ENCODE results near the gene ETF1.

The ETF1 gene

DNA sequence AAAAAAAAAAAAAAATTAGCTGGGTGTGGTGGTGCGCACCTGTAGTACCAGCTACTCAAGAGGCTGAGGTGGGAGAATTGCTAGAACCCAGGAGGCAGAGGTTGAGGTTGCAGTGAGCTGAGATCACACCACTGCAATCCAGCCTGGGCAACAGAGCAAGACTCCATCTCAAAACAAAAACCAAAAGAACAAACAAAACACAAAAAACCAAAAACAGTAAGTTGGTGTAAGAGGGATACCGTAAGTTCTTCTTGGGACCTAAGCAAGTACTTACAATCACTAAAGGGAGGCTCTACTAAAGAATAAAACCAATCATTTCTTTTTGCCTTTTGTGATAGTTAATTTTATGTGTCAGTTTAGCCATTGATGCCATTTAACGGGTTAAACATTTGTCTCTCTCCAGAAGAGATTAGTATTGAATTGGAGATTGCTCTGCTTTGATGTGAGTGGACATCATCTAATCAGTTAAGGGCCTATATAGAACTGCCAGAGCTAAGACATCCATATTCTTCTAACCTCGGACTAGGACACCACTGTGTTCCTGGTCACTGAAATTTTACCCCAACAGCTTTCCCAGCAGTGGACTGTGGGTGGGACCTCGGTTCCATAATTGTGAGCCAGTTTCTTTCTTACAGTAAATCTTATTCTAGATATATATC is 10.5 kb upstream of the ETF1 start:
- DNase-seq (ENCODE audit: extremely low read depth, low read depth) = no peak
- no peak overlapping the region for H3K4me3 ChIP-seq (replicated peaks; ENCODE audit: low read depth, low read length)
- TF ChIP-seq, protein P1, sequence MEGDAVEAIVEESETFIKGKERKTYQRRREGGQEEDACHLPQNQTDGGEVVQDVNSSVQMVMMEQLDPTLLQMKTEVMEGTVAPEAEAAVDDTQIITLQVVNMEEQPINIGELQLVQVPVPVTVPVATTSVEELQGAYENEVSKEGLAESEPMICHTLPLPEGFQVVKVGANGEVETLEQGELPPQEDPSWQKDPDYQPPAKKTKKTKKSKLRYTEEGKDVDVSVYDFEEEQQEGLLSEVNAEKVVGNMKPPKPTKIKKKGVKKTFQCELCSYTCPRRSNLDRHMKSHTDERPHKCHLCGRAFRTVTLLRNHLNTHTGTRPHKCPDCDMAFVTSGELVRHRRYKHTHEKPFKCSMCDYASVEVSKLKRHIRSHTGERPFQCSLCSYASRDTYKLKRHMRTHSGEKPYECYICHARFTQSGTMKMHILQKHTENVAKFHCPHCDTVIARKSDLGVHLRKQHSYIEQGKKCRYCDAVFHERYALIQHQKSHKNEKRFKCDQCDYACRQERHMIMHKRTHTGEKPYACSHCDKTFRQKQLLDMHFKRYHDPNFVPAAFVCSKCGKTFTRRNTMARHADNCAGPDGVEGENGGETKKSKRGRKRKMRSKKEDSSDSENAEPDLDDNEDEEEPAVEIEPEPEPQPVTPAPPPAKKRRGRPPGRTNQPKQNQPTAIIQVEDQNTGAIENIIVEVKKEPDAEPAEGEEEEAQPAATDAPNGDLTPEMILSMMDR (IDR thresholded peaks at IDR 0.05; ENCODE audit: low read depth, low read length, missing control alignments) = no peak

DNA sequence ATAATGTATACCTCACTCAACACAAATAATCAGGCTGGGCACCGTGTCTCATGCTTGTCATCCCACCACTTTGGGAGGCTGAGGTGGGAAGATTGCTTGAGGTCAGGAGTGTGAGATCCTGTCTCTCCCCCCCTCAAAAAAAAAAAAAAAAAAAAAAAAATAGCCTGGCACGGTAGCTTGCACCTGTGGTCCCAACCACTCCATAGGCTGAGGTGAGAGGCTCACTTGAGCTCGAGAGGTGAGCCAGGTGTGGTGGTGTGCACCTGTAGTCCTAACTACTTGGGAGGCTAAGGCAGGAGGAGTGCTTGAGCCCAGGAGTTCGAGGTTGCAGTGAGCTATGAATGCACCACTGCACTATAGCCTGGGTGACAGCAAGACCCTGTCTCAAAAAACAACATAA is 9.6 kb upstream of the ETF1 start:
- no peak overlapping the region for H3K4me3 ChIP-seq (replicated peaks; ENCODE audit: low read depth, low read length)
- no peak for DNase-seq (ENCODE audit: extremely low read depth, low read depth)
- TF ChIP-seq, protein P1 (IDR thresholded peaks at IDR 0.05; ENCODE audit: low read depth, low read length, missing control alignments) = no peak

DNA sequence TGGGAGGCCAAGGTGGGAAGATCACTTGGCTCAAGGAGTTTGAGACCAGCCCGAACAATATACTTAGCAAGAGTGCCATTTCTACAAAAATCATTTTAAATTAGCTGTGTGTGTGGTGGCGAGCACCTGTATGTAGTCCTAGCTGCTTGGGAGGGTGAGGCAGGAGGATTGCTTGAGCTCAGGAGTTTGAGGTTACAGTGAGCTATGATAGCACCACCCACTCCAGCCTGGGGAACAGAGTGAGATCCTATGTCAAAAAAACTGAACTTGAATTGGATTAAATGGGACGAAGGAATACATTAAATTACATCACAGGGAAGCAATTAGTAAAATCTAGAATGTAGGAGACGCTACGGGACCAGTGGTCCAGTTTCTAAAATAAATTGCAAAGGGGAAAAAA is 6.4 kb upstream of the ETF1 start:
- no peak for DNase-seq (ENCODE audit: extremely low read depth, low read depth)
- TF ChIP-seq, protein P1 (IDR thresholded peaks at IDR 0.05; ENCODE audit: low read depth, low read length, missing control alignments) = no peak
- no peak overlapping the region for H3K4me3 ChIP-seq (replicated peaks; ENCODE audit: low read depth, low read length)

DNA sequence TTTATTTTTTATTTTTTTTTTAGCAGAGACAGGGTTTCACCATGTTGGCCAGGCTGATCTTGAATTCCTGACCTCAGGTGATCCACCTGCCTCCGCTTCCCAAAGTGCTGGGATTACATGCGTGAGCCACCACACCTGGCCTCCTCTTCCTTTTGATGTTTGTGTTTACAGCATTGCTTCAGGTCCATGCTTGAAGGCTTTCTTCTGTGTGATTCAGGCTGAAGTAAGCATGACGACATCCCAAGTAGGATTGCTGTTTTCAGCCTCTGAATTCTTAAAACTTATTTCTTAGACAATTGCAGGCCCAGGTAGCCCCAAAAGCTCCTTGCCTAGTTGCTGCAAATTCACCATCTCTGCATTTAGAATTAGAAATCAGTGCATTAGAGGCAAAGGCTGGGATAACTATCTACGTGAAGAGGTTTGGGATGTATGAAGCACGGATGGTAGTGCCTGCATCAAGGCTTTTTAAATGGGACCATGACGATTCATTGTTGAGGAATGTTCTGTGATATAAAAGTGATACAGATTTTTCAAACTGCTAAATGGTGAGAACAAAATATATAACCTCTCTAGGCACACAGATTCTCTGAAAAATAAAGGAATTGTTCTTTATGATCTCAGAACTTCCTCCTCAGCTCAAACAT is 3.0 kb upstream of the ETF1 start:
- TF ChIP-seq, protein P1 (IDR thresholded peaks at IDR 0.05; ENCODE audit: low read depth, low read length, missing control alignments) = no peak
- no peak overlapping the region for H3K4me3 ChIP-seq (replicated peaks; ENCODE audit: low read depth, low read length)
- no peak for DNase-seq (ENCODE audit: extremely low read depth, low read depth)

DNA sequence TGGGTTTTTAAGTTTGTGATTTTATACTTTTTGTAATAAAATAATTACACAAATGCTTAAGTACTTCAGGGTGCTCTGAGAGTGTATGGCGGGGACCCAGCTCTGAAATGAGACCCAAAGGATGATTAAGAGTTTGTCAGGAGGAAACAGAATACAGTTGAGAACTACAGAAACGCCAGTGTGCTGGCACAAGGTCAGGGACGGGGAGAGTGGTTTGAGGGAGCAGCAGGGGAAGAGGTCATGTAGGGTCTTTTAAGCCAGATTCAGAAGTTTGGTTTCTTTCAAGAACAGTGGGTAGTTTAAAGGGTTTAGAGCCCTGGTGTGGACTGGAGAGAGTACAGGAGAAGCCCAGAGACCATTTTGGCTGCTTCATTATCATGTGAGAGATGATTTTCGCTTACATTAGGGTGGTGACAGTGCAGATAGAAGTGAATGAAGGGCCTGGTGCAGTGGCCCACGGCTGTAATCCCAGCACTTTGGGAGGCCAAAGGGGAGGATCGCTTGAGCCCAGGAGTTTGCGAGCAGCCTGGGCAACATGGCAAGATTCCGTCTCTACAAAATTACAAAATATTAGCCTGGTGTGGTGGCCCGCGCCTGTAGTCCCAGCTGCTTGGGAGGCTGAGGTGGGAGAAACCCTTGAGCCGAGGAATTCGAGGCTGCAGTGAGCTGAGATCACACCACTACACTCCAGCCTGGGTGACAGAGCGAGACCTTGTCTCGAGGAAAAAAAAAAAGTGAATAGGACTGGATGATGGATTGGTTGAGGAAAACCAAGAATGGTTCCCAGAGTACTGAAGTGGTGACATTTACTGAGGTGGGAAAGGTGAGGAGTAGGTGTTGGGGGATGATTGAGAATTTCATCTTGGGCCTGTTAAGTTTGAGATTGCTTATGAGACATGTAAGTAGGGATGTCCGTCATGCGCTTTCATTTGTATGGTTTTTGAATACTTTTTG is 1.4 kb upstream of the ETF1 start:
- H3K4me3 ChIP-seq (replicated peaks; ENCODE audit: low read depth, low read length) = peak overlapping the region; percentile 96
- TF ChIP-seq, protein P1 (IDR thresholded peaks at IDR 0.05; ENCODE audit: low read depth, low read length, missing control alignments) = no peak
- no peak for DNase-seq (ENCODE audit: extremely low read depth, low read depth)

DNA sequence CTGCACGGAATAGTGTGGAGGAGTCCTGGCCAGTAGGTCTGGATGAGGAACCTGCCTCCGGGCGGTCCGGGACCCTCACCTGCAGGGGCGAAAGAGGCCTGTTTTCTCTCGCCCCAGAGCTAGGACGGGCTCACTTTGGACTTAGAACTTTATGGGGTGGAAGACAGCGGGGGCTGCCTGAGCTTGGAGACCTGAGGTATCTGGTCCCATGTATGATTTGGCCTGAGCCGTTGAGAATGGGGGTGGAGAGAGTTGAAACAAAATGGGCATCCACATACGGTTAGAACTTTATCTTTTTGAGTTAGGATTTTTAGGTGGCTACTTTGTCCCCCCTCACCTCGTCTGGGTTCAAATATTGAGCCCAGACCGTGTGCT is 681 bp upstream of the ETF1 start:
- TF ChIP-seq, protein P1 (IDR thresholded peaks at IDR 0.05; ENCODE audit: low read depth, low read length, missing control alignments) = no peak
- H3K4me3 ChIP-seq (replicated peaks; ENCODE audit: low read depth, low read length) = peak overlapping the region; percentile 96
- no peak for DNase-seq (ENCODE audit: extremely low read depth, low read depth)

Measured in HFF-Myc (cell line).